Stimulated activated CD4-positive, alpha-beta T cell treated with anti-CD3 and anti-CD28 coated beads, TNF-alpha, amount 100 ng/mL, for 24 hours (primary cell): ENCODE data around the gene RMI1.
A peak's percentile ranks its signal among the peaks of the same experiment; 100 is the strongest.

Experiments used
- DNase-seq, 3 experiments: peaks; one replicate each; pipeline ENCODE4 v3.0.0-alpha.2; 2020; ENCODE audit warnings: low read depth in 3 of 3

The RMI1 gene

GRCh38 chr9:83967073-83967472 is 13.5 kb upstream of the RMI1 start:
- DNase-seq: no peak

GRCh38 chr9:83969602-83970001 is 11.0 kb upstream of the RMI1 start:
- DNase-seq: no peak

- no peak for DNase-seq
Observed at GRCh38 chr9:83971485-83971884, 9.1 kb upstream of the RMI1 start.

- no peak for DNase-seq
Observed at GRCh38 chr9:83972286-83972685, 8.3 kb upstream of the RMI1 start.

- DNase-seq: no peak
Observed at GRCh38 chr9:83975300-83975699, 5.3 kb upstream of the RMI1 start.

- DNase-seq: no peak
Observed at GRCh38 chr9:83976372-83976771, 4.2 kb upstream of the RMI1 start.

- DNase-seq: no peak
Observed at GRCh38 chr9:83977196-83977595, 3.4 kb upstream of the RMI1 start.

- peak; percentile 70 to 87 (median 84) for DNase-seq
Observed at GRCh38 chr9:83978992-83979811, 1.4 kb upstream of the RMI1 start.

GRCh38 chr9:83979812-83980394 is 702 bp upstream of the RMI1 start, which contains the start of gene HNRNPK:
TSS of gene HNRNPK (minus strand) at chr9:83980215. CDS start at chr9:83978252, 1,963 bp downstream.
- peak; percentile 98 to 99 (median 99) for DNase-seq

- peak in 2 of 3 experiments; percentile 11 to 24 for DNase-seq
Observed at GRCh38 chr9:83981126-83981871, 694 bp downstream of the RMI1 start.

GRCh38 chr9:83986195-83986594 is 5.6 kb downstream of the RMI1 start:
- DNase-seq: no peak

GRCh38 chr9:83986765-83987401 is 6.3 kb downstream of the RMI1 start:
- DNase-seq: no peak

GRCh38 chr9:83987402-83987791 is 6.8 kb downstream of the RMI1 start:
- no peak for DNase-seq

GRCh38 chr9:83988411-83988810 is 7.8 kb downstream of the RMI1 start:
- no peak for DNase-seq

- no peak for DNase-seq
Observed at GRCh38 chr9:83991355-83991754, 10.8 kb downstream of the RMI1 start.

- DNase-seq: no peak
Observed at GRCh38 chr9:83992407-83992806, 11.8 kb downstream of the RMI1 start.

GRCh38 chr9:83992901-83993300 is 12.3 kb downstream of the RMI1 start:
- no peak for DNase-seq

- DNase-seq: no peak
Observed at GRCh38 chr9:83996126-83996525, 15.5 kb downstream of the RMI1 start.

GRCh38 chr9:83999141-83999918 is 18.7 kb downstream of the RMI1 start:
- DNase-seq: no peak

- DNase-seq: no peak
Observed at GRCh38 chr9:84000186-84000585, 19.6 kb downstream of the RMI1 start.

GRCh38 chr9:84001621-84002020 is 21.0 kb downstream of the RMI1 start:
- no peak for DNase-seq
